Tibial nerve (tissue), 4 donors: ENCODE measurements around the gene GPRIN2.

Experiments
- CTCF ChIP-seq, 5 experiments: fragments of 200-600 bp in 3 of 5; fragments of 450-650 bp in 2 of 5; sonication (generic) in 3 of 5; IDR thresholded peaks; one replicate each; pipeline ENCODE4 v1.5.1; 2016 to 2019; ENCODE audit warnings: antibody characterized with exemption in 5 of 5, mild to moderate bottlenecking in 3 of 5, moderate library complexity in 2 of 5
- EP300 ChIP-seq, 2 donors: sonication (generic); formaldehyde crosslinking; IDR thresholded peaks; one replicate each; pipeline ENCODE4 v1.6.1; 2017; ENCODE audit warnings: antibody characterized with exemption in 2 of 2, mild to moderate bottlenecking in 1 of 2

- no peak for TF ChIP-seq EP300 (IDR thresholded peaks at IDR 0.05)
- no peak for TF ChIP-seq CTCF (IDR thresholded peaks at IDR 0.05)
Observed at GRCh38 chr10:46542567-46543465, 13.6 kb downstream of the GPRIN2 start.
